Karpas-422 (cell line): ENCODE data around the gene SSR4. TPM values are rescaled to one million over a fixed set of nuclear protein-coding genes. Genes with fewer than 3 reads are reported as not detected.
A peak's percentile ranks its signal among the peaks of the same experiment; 100 is the strongest.

ENCODE experiments used
- DNase-seq: peaks from one replicate; pipeline ENCODE4 v3.0.0-alpha.2; 2015
- H2AFZ ChIP-seq: fragments of 200-600 bp; sonication (generic); 2 replicates; pipeline ENCODE4 v1.6.1; 2014; ENCODE audit warnings: antibody characterized with exemption, low read length, mixed read lengths
- H3K27ac ChIP-seq: fragments of 200-600 bp; sonication (generic); 2 replicates; pipeline ENCODE4 v1.5.1; 2014; ENCODE audit warnings: mild to moderate bottlenecking, low read length, moderate library complexity
- H3K27me3 ChIP-seq: fragments of 200-600 bp; sonication (generic); 2 replicates; pipeline ENCODE4 v1.6.1; 2014; ENCODE audit warnings: low read length, mixed read lengths
- H3K36me3 ChIP-seq: fragments of 200-600 bp; sonication (generic); 2 replicates; pipeline ENCODE4 v1.6.1; 2014; ENCODE audit warnings: low read length, mixed read lengths; ENCODE audit not compliant: insufficient read depth
- H3K4me1 ChIP-seq: fragments of 200-600 bp; sonication (generic); 2 replicates; pipeline ENCODE4 v1.6.1; 2014; ENCODE audit warnings: mild to moderate bottlenecking, low read length, mixed read lengths
- H3K4me2 ChIP-seq: fragments of 200-600 bp; sonication (generic); 2 replicates; pipeline ENCODE4 v1.6.1; 2014; ENCODE audit warnings: low read length, low read depth, mild to moderate bottlenecking; ENCODE audit not compliant: poor library complexity, severe bottlenecking
- H3K4me3 ChIP-seq: fragments of 200-600 bp; sonication (generic); 2 replicates; pipeline ENCODE4 v1.5.1; 2014; ENCODE audit warnings: mild to moderate bottlenecking, antibody characterized with exemption, low read length, mixed read lengths
- H3K79me2 ChIP-seq: fragments of 200-600 bp; sonication (generic); 2 replicates; pipeline ENCODE4 v1.6.1; 2014; ENCODE audit warnings: mild to moderate bottlenecking, low read length, mixed read lengths
- H3K9ac ChIP-seq: fragments of 200-600 bp; sonication (generic); 2 replicates; pipeline ENCODE4 v1.6.0; 2014; ENCODE audit warnings: low read length
- H3K9me2 ChIP-seq: fragments of 200-600 bp; sonication (generic), shearing (Covaris generic); replicated peaks from 2 replicates; pipeline ENCODE4 v1.6.0; 2014; ENCODE audit warnings: mild to moderate bottlenecking, low read length, moderate library complexity; ENCODE audit not compliant: insufficient read depth
- H3K9me3 ChIP-seq: fragments of 300-700, 200-600 bp; sonication (generic); 2 replicates; pipeline ENCODE4 v1.6.1; 2014; ENCODE audit warnings: low read length, mixed read lengths
- H4K20me1 ChIP-seq: fragments of 200-600 bp; sonication (generic); 2 replicates; pipeline ENCODE4 v1.6.1; 2014; ENCODE audit warnings: mild to moderate bottlenecking, antibody characterized with exemption, low read length, low read depth; ENCODE audit not compliant: insufficient read depth
- total RNA-seq: library from RNA; depleted of rRNA; stranded (reverse); fragments of >200 nt; shearing (Covaris generic); gene quantifications from 2 replicates; pipeline ENCODE4 v1.2.3, GENCODE V29; 2014; ENCODE audit warnings: low replicate concordance

Gene SSR4
- total RNA-seq, 1 experiment from 2014 or later, result 310 TPM

DNA sequence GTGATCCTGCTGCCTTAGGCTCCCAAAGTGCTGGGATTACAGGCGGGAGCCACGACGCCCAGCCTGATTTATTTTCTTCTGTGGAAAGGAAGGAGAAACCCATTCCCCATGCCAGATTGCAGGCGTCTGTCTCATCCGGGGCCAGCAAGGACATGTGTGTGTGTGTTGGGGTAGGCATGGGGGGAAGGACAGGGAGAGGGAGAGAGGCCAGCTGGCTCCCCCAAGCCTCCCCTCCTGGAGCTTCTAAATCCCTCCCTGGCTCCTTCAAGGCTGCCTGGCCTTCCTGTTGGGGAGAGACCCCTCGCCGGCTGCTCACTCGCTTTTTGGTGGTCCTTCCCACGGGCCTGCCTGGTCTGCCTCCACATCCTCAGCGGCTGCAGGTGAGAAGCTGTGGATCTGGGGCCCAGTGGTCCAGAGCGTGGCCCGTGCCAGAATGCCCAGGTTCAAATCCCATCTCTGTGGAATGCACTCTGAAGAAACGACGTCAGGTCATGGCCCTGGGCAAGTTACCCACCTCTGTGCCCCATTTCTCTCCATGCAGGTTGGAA, 31.8 kb upstream of the SSR4 start:
- H3K36me3 ChIP-seq, result no peaks in the 10 kb centered on the region
- 0 out of 2 replicates have a peak, but pooled peaks cover 4% of the 10 kb centered on the region for H4K20me1 ChIP-seq
- H2AFZ ChIP-seq, result no peak overlapping the region
- no peak overlapping the region for H3K4me3 ChIP-seq
- H3K4me1 ChIP-seq, result peaks cover 3% of the 10 kb centered on the region; the same call in 1 of the 2 replicates
- H3K27me3 ChIP-seq, result no peaks in the 10 kb centered on the region
- H3K9ac ChIP-seq, result no peak overlapping the region
- no peaks in the 10 kb centered on the region for H3K79me2 ChIP-seq
- no peak overlapping the region for H3K4me2 ChIP-seq
- H3K9me2 ChIP-seq, result no peaks in the 10 kb centered on the region
- DNase-seq, result no peak
- no peaks in the 10 kb centered on the region for H3K9me3 ChIP-seq
- no peak overlapping the region for H3K27ac ChIP-seq

DNA sequence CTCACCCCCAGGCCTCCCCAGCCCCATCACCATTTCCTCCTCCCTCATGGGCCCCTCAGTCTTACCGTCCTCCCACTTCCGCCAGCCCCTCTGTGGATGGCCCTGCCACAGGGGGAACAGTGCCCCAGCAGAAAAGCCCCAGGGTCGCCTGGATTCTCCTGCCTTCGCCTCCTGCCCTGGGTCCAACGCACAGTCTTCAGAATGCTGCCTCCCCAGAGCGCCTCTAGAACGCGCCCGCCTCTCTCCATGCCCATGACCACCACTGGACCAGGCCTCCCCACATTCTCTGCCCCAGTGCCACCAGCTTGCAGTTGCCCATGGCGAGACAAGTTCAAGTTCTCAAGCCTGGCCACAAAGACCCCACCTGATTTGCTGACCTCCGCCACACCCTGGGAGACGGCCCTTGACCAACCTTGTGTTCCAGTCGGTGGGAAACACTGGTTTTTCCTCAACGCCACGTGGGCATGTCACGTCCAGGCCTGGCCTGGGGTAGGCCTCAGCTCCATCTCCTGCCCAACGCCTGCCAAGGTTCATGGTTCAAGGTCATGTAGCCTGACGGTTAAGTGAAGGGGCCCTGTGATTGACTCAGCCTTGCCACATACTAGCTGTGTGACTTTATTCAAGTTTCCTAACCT, 31.1 kb upstream of the SSR4 start:
- Histone ChIP-seq H4K20me1 (0 out of 2 replicates have a peak, but pooled peaks cover 4% of the 10 kb centered on the region), H3K4me3 (no peak overlapping the region), H3K4me2 (no peak overlapping the region), H3K36me3 (no peaks in the 10 kb centered on the region), H3K79me2 (no peaks in the 10 kb centered on the region), H3K27me3 (no peaks in the 10 kb centered on the region), H3K4me1 (peaks cover 3% of the 10 kb centered on the region; the same call in 1 of the 2 replicates), H3K9ac (no peak overlapping the region), H2AFZ (no peak overlapping the region), H3K27ac (no peak overlapping the region), H3K9me3 (no peaks in the 10 kb centered on the region), H3K9me2 (no peaks in the 10 kb centered on the region)
- DNase-seq, result no peak

DNA sequence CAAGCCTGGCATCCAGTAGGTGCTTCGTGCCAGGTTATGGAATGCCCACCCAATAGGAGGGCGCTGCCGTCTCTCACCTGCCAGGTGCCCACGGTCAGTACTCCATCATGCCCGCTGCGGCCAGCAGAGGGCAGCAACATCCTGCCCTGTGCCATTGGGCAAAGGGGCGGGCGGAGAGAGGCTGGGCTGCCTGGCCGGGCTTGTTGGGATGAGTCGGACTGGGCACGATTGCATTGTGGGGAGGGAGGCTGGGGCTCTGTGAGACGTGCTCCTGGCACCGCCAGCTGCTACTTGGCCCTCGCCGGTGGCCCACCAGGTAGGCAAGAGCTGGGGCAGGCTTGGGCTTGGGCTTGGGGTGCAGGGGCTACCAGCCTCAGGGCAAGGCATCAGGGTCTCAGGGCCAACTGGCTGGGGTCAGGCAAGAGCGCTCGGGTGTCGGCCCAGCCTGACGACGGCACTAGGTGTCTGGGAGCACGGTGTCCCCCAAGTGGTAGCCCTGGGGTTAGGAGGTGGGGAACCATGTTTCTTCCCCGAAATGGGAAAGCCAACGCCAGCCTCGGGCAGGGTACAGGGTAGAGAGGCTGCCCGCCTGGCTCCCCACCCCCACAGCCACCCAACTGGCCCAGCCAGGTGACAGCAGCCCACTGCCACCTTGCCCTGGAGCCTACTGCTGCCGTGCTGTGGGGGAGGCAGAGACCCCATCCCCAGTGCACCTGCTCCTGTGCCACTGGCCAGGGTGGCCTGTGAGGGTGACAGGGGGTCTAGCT, 30.3 kb upstream of the SSR4 start, which contains the start of gene PLXNB3:
Gene PLXNB3, plus strand, starts transcription at position 261 of the 767 bp plus-strand sequence. CDS start 1,287 bp downstream, outside the sequence.
- no peaks in the 10 kb centered on the region for H3K9me3 ChIP-seq
- no peaks in the 10 kb centered on the region for H3K9me2 ChIP-seq
- H2AFZ ChIP-seq, result no peak within 1 kb of the TSS
- H3K9ac ChIP-seq, result no peak within 1 kb of the TSS
- H3K4me2 ChIP-seq, result no peak within 1 kb of the TSS
- H3K4me3 ChIP-seq, result no peak within 1 kb of the TSS
- no peaks in the 10 kb centered on the region for H3K27me3 ChIP-seq
- no peak within 1 kb of the TSS for H3K27ac ChIP-seq
- no peaks in the 10 kb centered on the region for H3K36me3 ChIP-seq
- no peaks in the 10 kb centered on the region for H3K4me1 ChIP-seq
- no peaks in the 10 kb centered on the region for H3K79me2 ChIP-seq
- H4K20me1 ChIP-seq, result 0 out of 2 replicates have a peak, but pooled peaks cover 4% of the 10 kb centered on the region
- DNase-seq, result peak; percentile 87

GRCh38 chrX:153764786-153765137, 29.7 kb upstream of the SSR4 start:
- H2AFZ ChIP-seq, result no peak overlapping the region
- DNase-seq, result no peak
- H4K20me1 ChIP-seq, result 0 out of 2 replicates have a peak, but pooled peaks cover 4% of the 10 kb centered on the region
- H3K27me3 ChIP-seq, result no peaks in the 10 kb centered on the region
- H3K79me2 ChIP-seq, result no peaks in the 10 kb centered on the region
- no peak overlapping the region for H3K4me3 ChIP-seq
- H3K4me1 ChIP-seq, result no peaks in the 10 kb centered on the region
- no peaks in the 10 kb centered on the region for H3K36me3 ChIP-seq
- H3K4me2 ChIP-seq, result no peak overlapping the region
- no peaks in the 10 kb centered on the region for H3K9me3 ChIP-seq
- H3K27ac ChIP-seq, result no peak overlapping the region
- H3K9ac ChIP-seq, result no peak overlapping the region
- no peaks in the 10 kb centered on the region for H3K9me2 ChIP-seq

GRCh38 chrX:153765138-153766079, 29.1 kb upstream of the SSR4 start:
- H3K4me1 ChIP-seq, result no peaks in the 10 kb centered on the region
- no peak overlapping the region for H2AFZ ChIP-seq

DNA sequence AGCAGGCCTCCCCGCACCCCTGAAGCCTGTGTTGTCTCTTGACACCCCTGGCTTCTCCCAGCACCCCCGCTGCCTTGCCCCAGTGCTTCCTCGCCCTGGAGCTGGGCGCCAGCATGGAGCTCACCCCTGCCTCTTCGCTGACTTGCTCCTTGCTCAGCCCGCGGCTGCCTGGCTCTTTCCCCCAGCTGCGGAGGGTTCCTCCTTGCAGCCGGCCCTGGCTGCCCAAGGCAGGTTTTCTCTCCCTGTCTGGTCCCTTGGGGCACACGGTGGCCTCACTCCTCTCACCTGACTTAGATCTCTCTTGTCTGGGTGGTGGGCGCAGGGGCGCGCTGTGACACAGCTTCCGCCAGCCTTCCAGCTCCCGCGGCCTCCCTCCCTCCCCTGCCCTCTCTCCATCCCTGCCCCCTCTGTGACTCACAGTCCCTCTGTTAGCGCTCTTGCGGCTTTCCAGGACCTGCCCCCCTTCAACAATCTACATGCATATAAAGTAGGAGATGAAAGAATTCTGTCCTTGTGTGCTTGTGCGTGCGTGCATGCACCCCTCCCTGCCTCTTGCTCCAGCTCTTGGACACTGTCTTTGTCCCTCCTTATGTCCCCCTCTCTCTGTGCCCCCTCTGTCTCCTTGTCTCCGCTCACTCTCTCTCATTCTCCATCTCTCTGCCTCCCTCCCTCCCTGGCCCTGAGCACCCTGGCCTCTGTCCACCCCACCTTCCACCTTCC, 28.2 kb upstream of the SSR4 start:
- Histone ChIP-seq H3K4me2 (no peak overlapping the region), H2AFZ (no peak overlapping the region), H3K36me3 (no peaks in the 10 kb centered on the region), H3K27ac (no peak overlapping the region), H3K79me2 (no peaks in the 10 kb centered on the region), H3K9me3 (no peaks in the 10 kb centered on the region), H3K9ac (no peak overlapping the region), H3K9me2 (no peaks in the 10 kb centered on the region), H3K27me3 (no peaks in the 10 kb centered on the region), H4K20me1 (0 out of 2 replicates have a peak, but pooled peaks cover 4% of the 10 kb centered on the region), H3K4me1 (no peaks in the 10 kb centered on the region), H3K4me3 (no peak overlapping the region)
- no peak for DNase-seq

More at GRCh38 chrX:153765138-153766079, 29.1 kb upstream of the SSR4 start:
- Histone ChIP-seq H3K9ac (no peak overlapping the region), H3K9me3 (no peaks in the 10 kb centered on the region), H3K27ac (no peak overlapping the region), H4K20me1 (0 out of 2 replicates have a peak, but pooled peaks cover 4% of the 10 kb centered on the region), H3K79me2 (no peaks in the 10 kb centered on the region), H3K4me2 (no peak overlapping the region), H3K36me3 (no peaks in the 10 kb centered on the region), H3K9me2 (no peaks in the 10 kb centered on the region), H3K4me3 (no peak overlapping the region), H3K27me3 (no peaks in the 10 kb centered on the region)
- no peak for DNase-seq

DNA sequence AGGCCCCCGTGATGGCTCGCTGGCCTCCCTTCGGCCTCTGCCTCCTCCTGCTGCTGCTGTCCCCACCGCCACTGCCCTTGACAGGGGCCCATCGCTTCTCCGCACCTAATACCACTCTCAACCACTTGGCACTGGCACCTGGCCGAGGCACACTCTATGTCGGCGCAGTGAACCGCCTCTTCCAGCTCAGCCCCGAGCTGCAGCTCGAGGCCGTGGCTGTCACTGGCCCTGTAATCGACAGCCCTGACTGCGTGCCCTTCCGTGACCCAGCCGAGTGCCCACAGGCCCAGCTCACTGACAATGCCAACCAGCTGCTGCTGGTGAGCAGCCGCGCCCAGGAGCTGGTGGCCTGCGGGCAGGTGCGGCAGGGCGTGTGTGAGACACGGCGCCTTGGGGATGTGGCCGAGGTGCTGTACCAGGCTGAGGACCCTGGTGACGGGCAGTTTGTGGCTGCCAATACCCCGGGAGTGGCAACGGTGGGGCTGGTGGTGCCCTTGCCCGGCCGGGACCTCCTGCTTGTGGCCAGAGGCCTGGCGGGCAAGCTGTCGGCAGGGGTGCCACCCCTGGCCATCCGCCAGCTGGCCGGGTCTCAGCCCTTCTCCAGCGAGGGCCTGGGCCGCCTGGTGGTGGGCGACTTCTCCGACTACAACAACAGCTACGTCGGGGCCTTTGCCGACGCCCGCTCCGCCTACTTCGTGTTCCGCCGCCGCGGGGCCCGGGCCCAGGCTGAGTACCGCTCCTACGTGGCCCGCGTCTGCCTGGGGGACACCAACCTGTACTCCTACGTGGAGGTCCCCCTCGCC, 27.4 kb upstream of the SSR4 start:
- no peak overlapping the region for H3K4me2 ChIP-seq
- no peak for DNase-seq
- H3K9me2 ChIP-seq, result no peaks in the 10 kb centered on the region
- H3K27ac ChIP-seq, result no peak overlapping the region
- no peaks in the 10 kb centered on the region for H3K9me3 ChIP-seq
- H3K79me2 ChIP-seq, result no peaks in the 10 kb centered on the region
- H3K4me1 ChIP-seq, result no peaks in the 10 kb centered on the region
- 0 out of 2 replicates have a peak, but pooled peaks cover 4% of the 10 kb centered on the region for H4K20me1 ChIP-seq
- no peak overlapping the region for H3K4me3 ChIP-seq
- no peaks in the 10 kb centered on the region for H3K36me3 ChIP-seq
- no peak overlapping the region for H2AFZ ChIP-seq
- no peaks in the 10 kb centered on the region for H3K27me3 ChIP-seq
- no peak overlapping the region for H3K9ac ChIP-seq
